Calu3 (cell line): Measurements from ENCODE around the gene ITM2C. TPM values are rescaled to one million over a fixed set of nuclear protein-coding genes. Genes with fewer than 3 reads are reported as not detected.

ENCODE experiments used
- BruUV-seq: library from RNA; stranded (reverse); fragments of 400-500 nt; replicated peaks from 2 replicates; lab custom pipeline; 2021; lab: Mats Ljungman, UMichigan
- CTCF ChIA-PET: fragments of 300-600 bp; sonication (Branson Sonifier 250); formaldehyde crosslinking; loops from one replicate; lab custom pipeline; 2022; ENCODE audit warnings: antibody characterized with exemption; lab: Charles Lee
- DNase-seq: peaks from one replicate; pipeline ENCODE4 v3.0.0; 2022
- H3K27ac Mint-ChIP-seq: one replicate; pipeline ENCODE4 v1.8.0; 2022; ENCODE audit warnings: mixed read lengths; ENCODE audit not compliant: unreplicated experiment
- H3K27me3 Mint-ChIP-seq: one replicate; pipeline ENCODE4 v1.8.0; 2022; ENCODE audit warnings: mixed read lengths; ENCODE audit not compliant: unreplicated experiment
- H3K36me3 Mint-ChIP-seq: one replicate; pipeline ENCODE4 v1.8.0; 2022; ENCODE audit warnings: mild to moderate bottlenecking, moderate library complexity, mixed read lengths; ENCODE audit not compliant: insufficient read depth, unreplicated experiment
- H3K4me1 Mint-ChIP-seq: one replicate; pipeline ENCODE4 v1.8.0; 2022; ENCODE audit warnings: mild to moderate bottlenecking, low read depth, mixed read lengths; ENCODE audit not compliant: unreplicated experiment
- H3K4me3 Mint-ChIP-seq: one replicate; pipeline ENCODE4 v1.8.0; 2022; ENCODE audit warnings: mild to moderate bottlenecking, low read depth, moderate library complexity, mixed read lengths; ENCODE audit not compliant: unreplicated experiment
- H3K9me3 Mint-ChIP-seq: one replicate; pipeline ENCODE4 v1.8.0; 2022; ENCODE audit warnings: low read depth, mixed read lengths; ENCODE audit not compliant: unreplicated experiment
- intact Hi-C: fragments of 100-400 bp; cut with micrococcal nuclease; formaldehyde crosslinking; loops from one replicate; pipeline ENCODE4 v1.10.0; 2022; ENCODE audit not compliant: unreplicated experiment
- total RNA-seq: library from RNA; stranded (reverse); gene quantifications from 2 replicates; pipeline ENCODE4 v1.2.3, GENCODE V29; 2022
- TF ChIP-seq, protein P1 (sequence below): fragments of 200-600 bp; IDR thresholded peaks from one replicate; pipeline ENCODE4 v1.8.0; 2022; ENCODE audit warnings: antibody characterized with exemption; ENCODE audit not compliant: unreplicated experiment

The ITM2C gene
- total RNA-seq, 1 experiment from 2014 or later, result 57.1 TPM

DNA sequence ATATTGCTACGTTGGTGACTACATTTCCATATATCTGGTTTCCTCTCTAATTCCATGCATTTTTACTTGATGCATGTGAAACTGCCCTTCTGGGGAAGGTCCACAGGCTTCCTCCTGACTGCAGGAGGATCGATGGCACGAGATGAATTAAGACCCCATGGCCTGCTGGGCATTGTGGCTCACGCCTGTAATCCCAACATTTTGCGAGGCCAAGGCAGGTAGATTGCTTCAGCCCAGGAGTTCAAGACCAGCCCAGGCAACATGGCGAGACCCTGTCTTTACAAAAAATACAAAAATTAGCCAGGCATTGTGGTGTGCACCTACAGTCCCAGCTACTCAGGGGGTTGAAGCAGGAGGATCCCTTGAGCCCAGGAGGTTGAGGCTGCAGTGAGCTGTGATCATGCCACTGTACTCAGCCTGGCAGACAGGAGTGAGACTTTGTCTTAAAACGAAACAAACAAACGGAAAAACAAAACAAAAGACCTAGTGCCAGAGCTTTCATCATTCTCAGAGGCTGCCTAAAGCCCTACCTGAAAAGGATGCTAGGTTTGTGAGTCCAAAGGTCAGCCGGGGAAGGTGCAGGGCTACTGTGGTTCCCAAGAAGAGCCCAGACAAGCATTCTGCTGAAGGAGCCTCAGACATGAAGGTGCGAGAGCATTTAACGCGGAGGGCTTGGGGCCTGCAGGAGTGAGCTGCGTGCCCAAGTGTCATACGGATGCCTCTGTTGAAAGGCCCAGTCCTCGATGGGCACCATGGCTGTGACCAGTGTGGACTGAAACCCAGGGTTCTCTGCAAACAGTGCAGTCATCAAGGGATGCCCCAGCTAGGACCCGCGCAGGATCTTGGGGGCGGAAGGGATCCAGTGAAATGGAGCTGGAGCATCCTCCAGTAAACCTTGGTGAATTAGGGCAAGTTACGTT is 38.7 kb downstream of the ITM2C start:
- no TSS peak for BruUV-seq
- Mint-ChIP-seq H3K27ac (no peak overlapping the region), H3K36me3 (no peaks in the 10 kb centered on the region), H3K4me3 (no peak overlapping the region), H3K4me1 (no peaks in the 10 kb centered on the region), H3K9me3 (no peaks in the 10 kb centered on the region), H3K27me3 (peaks cover 89% of the 10 kb centered on the region)
- intact Hi-C loops, result loop anchor here (5.0 to 10.0 kb wide), 2 partner anchors 81 to 151 kb away; partner anchors contain the start of gene PSMD1
- TF ChIP-seq, protein P1, sequence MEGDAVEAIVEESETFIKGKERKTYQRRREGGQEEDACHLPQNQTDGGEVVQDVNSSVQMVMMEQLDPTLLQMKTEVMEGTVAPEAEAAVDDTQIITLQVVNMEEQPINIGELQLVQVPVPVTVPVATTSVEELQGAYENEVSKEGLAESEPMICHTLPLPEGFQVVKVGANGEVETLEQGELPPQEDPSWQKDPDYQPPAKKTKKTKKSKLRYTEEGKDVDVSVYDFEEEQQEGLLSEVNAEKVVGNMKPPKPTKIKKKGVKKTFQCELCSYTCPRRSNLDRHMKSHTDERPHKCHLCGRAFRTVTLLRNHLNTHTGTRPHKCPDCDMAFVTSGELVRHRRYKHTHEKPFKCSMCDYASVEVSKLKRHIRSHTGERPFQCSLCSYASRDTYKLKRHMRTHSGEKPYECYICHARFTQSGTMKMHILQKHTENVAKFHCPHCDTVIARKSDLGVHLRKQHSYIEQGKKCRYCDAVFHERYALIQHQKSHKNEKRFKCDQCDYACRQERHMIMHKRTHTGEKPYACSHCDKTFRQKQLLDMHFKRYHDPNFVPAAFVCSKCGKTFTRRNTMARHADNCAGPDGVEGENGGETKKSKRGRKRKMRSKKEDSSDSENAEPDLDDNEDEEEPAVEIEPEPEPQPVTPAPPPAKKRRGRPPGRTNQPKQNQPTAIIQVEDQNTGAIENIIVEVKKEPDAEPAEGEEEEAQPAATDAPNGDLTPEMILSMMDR, result no peak
- no peak for DNase-seq
- CTCF ChIA-PET, result no interaction called here

DNA sequence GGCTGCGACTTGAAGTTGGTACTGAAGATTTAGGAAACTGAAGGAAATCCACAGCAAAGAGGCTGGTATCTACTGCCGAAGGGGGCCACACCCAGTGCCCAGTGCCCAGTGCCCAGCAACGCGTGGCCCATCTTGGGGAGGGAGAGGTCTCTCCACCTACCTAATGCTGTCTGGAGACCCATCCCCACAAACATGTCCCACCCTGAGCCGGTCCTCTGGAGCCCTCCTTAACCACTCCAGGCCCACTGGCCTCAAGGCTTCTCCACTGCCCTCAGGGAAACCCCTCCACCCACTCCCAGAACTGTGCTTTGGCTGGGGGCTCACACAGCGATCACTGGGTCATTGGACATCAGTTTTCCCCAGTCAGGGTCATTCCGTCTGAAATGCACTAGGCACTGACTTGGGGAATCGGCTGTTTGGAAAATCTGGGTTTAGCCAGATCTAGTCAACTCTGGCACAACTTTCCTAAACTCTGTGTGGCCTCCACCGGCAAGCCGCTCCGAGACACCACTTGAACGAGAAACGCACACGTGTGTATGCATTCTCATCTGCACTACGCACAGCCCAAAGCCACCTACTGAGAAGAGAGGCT is 40.2 kb downstream of the ITM2C start:
- Mint-ChIP-seq H3K27me3 (peaks cover 91% of the 10 kb centered on the region), H3K36me3 (no peaks in the 10 kb centered on the region), H3K9me3 (no peaks in the 10 kb centered on the region), H3K4me3 (no peak overlapping the region), H3K4me1 (no peaks in the 10 kb centered on the region), H3K27ac (no peak overlapping the region)
- no peak for DNase-seq
- intact Hi-C loops, result loop anchor here (5.0 to 10.0 kb wide), 2 partner anchors 83 to 150 kb away; partner anchors contain the start of gene PSMD1
- TF ChIP-seq, protein P1, result no peak
- BruUV-seq, result no TSS peak
- CTCF ChIA-PET, result no interaction called here

GRCh38 chr2:230905448-230906421 is 41.0 kb downstream of the ITM2C start:
- intact Hi-C loops, result loop anchor here (10.0 kb wide), 1 partner anchor 149 kb away; the partner anchor contains the start of gene PSMD1
- Mint-ChIP-seq H3K36me3 (no peaks in the 10 kb centered on the region), H3K27me3 (peaks cover 91% of the 10 kb centered on the region), H3K9me3 (no peaks in the 10 kb centered on the region), H3K27ac (no peak overlapping the region), H3K4me3 (no peak overlapping the region), H3K4me1 (no peaks in the 10 kb centered on the region)
- CTCF ChIA-PET, result no interaction called here
- TF ChIP-seq, protein P1, result no peak
- no peak for DNase-seq
- BruUV-seq, result no TSS peak
